Stimulated activated CD8-positive, alpha-beta memory T cell treated with anti-CD3 and anti-CD28 coated beads, Interleukin-15, amount 100 ng/mL, for 1 hour (primary cell): Measurements from ENCODE around the gene PRKRA.
"Not testable (repeated sequence)": the region's sequence is repeated elsewhere in the genome, so short reads cannot be mapped to it uniquely, and the experiment has no call there.

ENCODE experiments used
- DNase-seq: peaks from one replicate; pipeline ENCODE4 v3.0.0-alpha.2; 2020; ENCODE audit warnings: low read depth

Gene PRKRA

GRCh38 chr2:178457390-178457886 is 6.5 kb upstream of the PRKRA start:
- no peak for DNase-seq

GRCh38 chr2:178455947-178456346 is 5.0 kb upstream of the PRKRA start:
- DNase-seq: no peak

- no peak for DNase-seq
Measured at GRCh38 chr2:178452870-178453269, 1.9 kb upstream of the PRKRA start.

GRCh38 chr2:178452334-178452733 is 1.4 kb upstream of the PRKRA start:
- DNase-seq: no peak

GRCh38 chr2:178450524-178450773 is 526 bp downstream of the PRKRA start:
- peak; percentile 49 for DNase-seq

GRCh38 chr2:178449700-178450523 is 1.1 kb downstream of the PRKRA start:
- DNase-seq: no peak

- DNase-seq: no peak
Measured at GRCh38 chr2:178448968-178449661, 1.9 kb downstream of the PRKRA start.

- no peak for DNase-seq
Measured at GRCh38 chr2:178441426-178441825, 9.5 kb downstream of the PRKRA start.

GRCh38 chr2:178436662-178437061 is 14.3 kb downstream of the PRKRA start:
- DNase-seq: no peak

- DNase-seq: no peak
Measured at GRCh38 chr2:178429336-178429735, 21.6 kb downstream of the PRKRA start.

GRCh38 chr2:178428396-178428806 is 22.6 kb downstream of the PRKRA start:
- DNase-seq: no peak

GRCh38 chr2:178427458-178427857 is 23.5 kb downstream of the PRKRA start:
- no peak for DNase-seq

- DNase-seq: no peak
Measured at GRCh38 chr2:178426388-178426787, 24.6 kb downstream of the PRKRA start.

GRCh38 chr2:178425255-178425827 is 25.6 kb downstream of the PRKRA start:
- DNase-seq: no peak

- DNase-seq: not testable (repeated sequence)
Measured at GRCh38 chr2:178423746-178424145, 27.2 kb downstream of the PRKRA start.

GRCh38 chr2:178422097-178422496 is 28.9 kb downstream of the PRKRA start:
- no peak for DNase-seq

- no peak for DNase-seq
Measured at GRCh38 chr2:178420463-178420999, 30.4 kb downstream of the PRKRA start.

GRCh38 chr2:178419123-178419522 is 31.9 kb downstream of the PRKRA start:
- DNase-seq: no peak

- no peak for DNase-seq
Measured at GRCh38 chr2:178418426-178418825, 32.5 kb downstream of the PRKRA start.

- no peak for DNase-seq
Measured at GRCh38 chr2:178417916-178418315, 33.1 kb downstream of the PRKRA start.

- no peak for DNase-seq
Measured at GRCh38 chr2:178415979-178416378, 35.0 kb downstream of the PRKRA start.

GRCh38 chr2:178414266-178415247 is 36.4 kb downstream of the PRKRA start:
- peak; percentile 58 for DNase-seq
